ENCODE results near the gene C13orf42. TPM values are rescaled to one million over a fixed set of nuclear protein-coding genes. Genes with fewer than 3 reads are reported as not detected.

The C13orf42 gene
- total RNA-seq, 1 experiment from 2014 or later: not detected

DNA sequence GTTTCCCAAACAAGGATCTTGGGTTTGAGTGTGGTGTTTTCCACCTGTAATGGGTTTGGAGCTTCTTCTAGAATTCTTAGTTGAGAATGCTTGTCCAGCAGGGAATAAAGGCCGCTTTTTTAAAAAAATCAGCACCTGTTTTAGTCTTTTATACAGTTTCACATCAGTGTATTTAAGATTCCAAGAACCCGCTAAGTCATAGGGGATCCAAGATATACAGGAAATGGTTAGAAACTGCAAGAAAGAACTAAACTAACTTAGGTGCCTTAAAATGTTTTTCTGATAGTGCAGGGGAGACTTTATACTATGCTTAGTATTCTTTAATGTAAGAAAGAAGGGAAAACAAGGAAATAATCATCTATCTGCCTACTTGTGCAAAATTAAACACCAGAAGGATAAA is 74.7 kb downstream of the C13orf42 start:
- no peak for TF ChIP-seq MAX (IDR thresholded peaks at IDR 0.05)
- TF ChIP-seq EZH2phosphoT487 (IDR thresholded peaks at IDR 0.05; ENCODE audit: borderline replicate concordance): no peak
- TF ChIP-seq EZH2 (IDR thresholded peaks at IDR 0.05): no peak
- TF ChIP-seq SRF (IDR thresholded peaks at IDR 0.05; ENCODE audit: low read depth): no peak
- TF ChIP-seq CTCF (IDR thresholded peaks at IDR 0.05 in 2 of 3, conservative IDR thresholded peaks at IDR 0.05 in 1 of 3; ENCODE audit: borderline replicate concordance in 1 of 3, insufficient read depth in 1 of 3, low read depth in 2 of 3, low read length in 2 of 3): no peak
- TF ChIP-seq, protein P1, sequence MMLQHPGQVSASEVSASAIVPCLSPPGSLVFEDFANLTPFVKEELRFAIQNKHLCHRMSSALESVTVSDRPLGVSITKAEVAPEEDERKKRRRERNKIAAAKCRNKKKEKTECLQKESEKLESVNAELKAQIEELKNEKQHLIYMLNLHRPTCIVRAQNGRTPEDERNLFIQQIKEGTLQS (IDR thresholded peaks at IDR 0.05): no peak
- TF ChIP-seq JUND (IDR thresholded peaks at IDR 0.05): no peak
- no peak for TF ChIP-seq TCF7L2 (IDR thresholded peaks at IDR 0.05; ENCODE audit: borderline replicate concordance, extremely low read depth, insufficient read depth, insufficient read length)
- TF ChIP-seq ELF1 (IDR thresholded peaks at IDR 0.05; ENCODE audit: borderline replicate concordance, low read depth): no peak
- no peak for TF ChIP-seq CEBPB (IDR thresholded peaks at IDR 0.05; ENCODE audit: low read depth)
- no peak for TF ChIP-seq ZFX (IDR thresholded peaks at IDR 0.05)
- no peak for TF ChIP-seq EGR1 (IDR thresholded peaks at IDR 0.05; ENCODE audit: low read depth)
- TF ChIP-seq FOSL1 (IDR thresholded peaks at IDR 0.05; ENCODE audit: low read depth): no peak
- TF ChIP-seq YY1 (IDR thresholded peaks at IDR 0.05; ENCODE audit: extremely low read depth, insufficient replicate concordance, low read depth, low read length): no peak
- TF ChIP-seq CBX3 (IDR thresholded peaks at IDR 0.05; ENCODE audit: low read depth): no peak
- TF ChIP-seq, protein P2, sequence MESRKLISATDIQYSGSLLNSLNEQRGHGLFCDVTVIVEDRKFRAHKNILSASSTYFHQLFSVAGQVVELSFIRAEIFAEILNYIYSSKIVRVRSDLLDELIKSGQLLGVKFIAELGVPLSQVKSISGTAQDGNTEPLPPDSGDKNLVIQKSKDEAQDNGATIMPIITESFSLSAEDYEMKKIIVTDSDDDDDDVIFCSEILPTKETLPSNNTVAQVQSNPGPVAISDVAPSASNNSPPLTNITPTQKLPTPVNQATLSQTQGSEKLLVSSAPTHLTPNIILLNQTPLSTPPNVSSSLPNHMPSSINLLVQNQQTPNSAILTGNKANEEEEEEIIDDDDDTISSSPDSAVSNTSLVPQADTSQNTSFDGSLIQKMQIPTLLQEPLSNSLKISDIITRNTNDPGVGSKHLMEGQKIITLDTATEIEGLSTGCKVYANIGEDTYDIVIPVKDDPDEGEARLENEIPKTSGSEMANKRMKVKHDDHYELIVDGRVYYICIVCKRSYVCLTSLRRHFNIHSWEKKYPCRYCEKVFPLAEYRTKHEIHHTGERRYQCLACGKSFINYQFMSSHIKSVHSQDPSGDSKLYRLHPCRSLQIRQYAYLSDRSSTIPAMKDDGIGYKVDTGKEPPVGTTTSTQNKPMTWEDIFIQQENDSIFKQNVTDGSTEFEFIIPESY (IDR thresholded peaks at IDR 0.05; ENCODE audit: extremely low read depth, insufficient replicate concordance, low read length): no peak
- CTCF ChIA-PET: no interaction called here
- POLR2A ChIA-PET: no interaction called here
- no peaks in the 10 kb centered on the region for H3K79me2 ChIP-seq (ENCODE audit: insufficient read depth, low read length)
- H3K4me2 ChIP-seq (ENCODE audit: low read length): no peak overlapping the region
- no peak overlapping the region for H3K9ac ChIP-seq (ENCODE audit: low read length)
- no peaks in the 10 kb centered on the region for H3K4me1 ChIP-seq (ENCODE audit: control insufficient read depth in 1 of 2, insufficient read depth in 2 of 2, low read length in 2 of 2)
- RAD21 ChIA-PET (ENCODE audit: low non-redundant PET in 1 of 2, low total read pairs in 2 of 2, uncharacterized antibody in 2 of 2, unreplicated experiment in 2 of 2): no interaction called here
- H3K9me2 ChIP-seq (ENCODE audit: insufficient read depth): no peaks in the 10 kb centered on the region
- DNase-seq (ENCODE audit: low read depth, low spot score) (no peak), ATAC-seq (no peak)
- H3K27me3 ChIP-seq (ENCODE audit: insufficient read depth, low read length): no peaks in the 10 kb centered on the region
- no peak overlapping the region for H3K4me3 ChIP-seq (replicated peaks in 1 of 2; ENCODE audit: low read depth in 1 of 2, low read length in 2 of 2)
- H3K27ac ChIP-seq (ENCODE audit: low read depth, low read length): no peak overlapping the region
- intact Hi-C loops (cut with micrococcal nuclease): no loop called here
- H4K20me1 ChIP-seq (ENCODE audit: insufficient read depth): no peaks in the 10 kb centered on the region
- H3K9me3 ChIP-seq (ENCODE audit: control insufficient read depth in 1 of 2, insufficient read depth in 1 of 2, low read depth in 1 of 2, low read length in 2 of 2): no peaks in the 10 kb centered on the region
- no TSS peak for BruUV-seq (replicated peaks)
- H3K36me3 ChIP-seq (ENCODE audit: control insufficient read depth in 1 of 2, insufficient read depth in 2 of 2, low read length in 2 of 2): no peaks in the 10 kb centered on the region
- H2AFZ ChIP-seq (ENCODE audit: low read depth, low read length, poor library complexity, severe bottlenecking): no peak overlapping the region
